Chondrocyte (in vitro differentiated cells): ENCODE measurements around the gene SRP68. TPM values are rescaled to one million over a fixed set of nuclear protein-coding genes. Genes with fewer than 3 reads are reported as not detected.
A peak's percentile ranks its signal among the peaks of the same experiment; 100 is the strongest.

Source experiments
- DNase-seq: peaks from one replicate; pipeline ENCODE4 v3.0.0; 2021; ENCODE audit warnings: mixed read lengths, low spot score
- H3K27ac Mint-ChIP-seq: one replicate; pipeline ENCODE4 v1.8.0; 2021; ENCODE audit warnings: mild to moderate bottlenecking, moderate library complexity, mixed read lengths; ENCODE audit not compliant: unreplicated experiment
- H3K27me3 Mint-ChIP-seq: 2 replicates; pipeline ENCODE4 v1.8.0; 2021; ENCODE audit warnings: low read depth, mixed read lengths
- H3K36me3 Mint-ChIP-seq: 2 replicates; pipeline ENCODE4 v1.8.0; 2021; ENCODE audit warnings: low read depth, mixed read lengths
- H3K4me1 Mint-ChIP-seq: 2 replicates; pipeline ENCODE4 v1.8.0; 2021; ENCODE audit warnings: low read depth, mild to moderate bottlenecking, mixed read lengths
- H3K4me3 Mint-ChIP-seq: one replicate; pipeline ENCODE4 v1.8.0; 2021; ENCODE audit warnings: mild to moderate bottlenecking, moderate library complexity, mixed read lengths; ENCODE audit not compliant: unreplicated experiment
- H3K9me3 Mint-ChIP-seq: 2 replicates; pipeline ENCODE4 v1.8.0; 2021; ENCODE audit warnings: low read depth, mixed read lengths
- CTCF ChIP-seq: fragments of 200-600 bp; sonication (generic); IDR thresholded peaks from 2 replicates; pipeline ENCODE4 v1.5.0; 2021; ENCODE audit warnings: antibody characterized with exemption, mild to moderate bottlenecking, moderate library complexity
- total RNA-seq: library from RNA; stranded (reverse); gene quantifications from 3 replicates; pipeline ENCODE4 v1.2.1, GENCODE V29; 2021

The SRP68 gene
- total RNA-seq, 1 donor from 2014 or later = 63.0 TPM

- Mint-ChIP-seq H3K9me3 (no peaks in the 10 kb centered on the region), H3K27ac (no peak overlapping the region), H3K4me1 (peaks cover 16% of the 10 kb centered on the region), H3K4me3 (no peak overlapping the region), H3K27me3 (peaks cover 52% of the 10 kb centered on the region), H3K36me3 (peaks cover 3% of the 10 kb centered on the region)
- DNase-seq = peak; percentile 36
- TF ChIP-seq CTCF = no peak
Measured at GRCh38 chr17:76077584-76078110, 5.3 kb upstream of the SRP68 start.

- Mint-ChIP-seq H3K4me1 (peaks cover 19% of the 10 kb centered on the region), H3K27ac (no peak overlapping the region), H3K4me3 (no peak overlapping the region), H3K9me3 (no peaks in the 10 kb centered on the region), H3K27me3 (peaks cover 52% of the 10 kb centered on the region), H3K36me3 (peaks cover 3% of the 10 kb centered on the region)
- DNase-seq = peak; percentile 84
- TF ChIP-seq CTCF = no peak
Measured at GRCh38 chr17:76076765-76077583, 4.7 kb upstream of the SRP68 start.

- peaks cover 3% of the 10 kb centered on the region for H3K36me3 Mint-ChIP-seq
- H3K27ac Mint-ChIP-seq = no peak overlapping the region
- DNase-seq = peak; percentile 85
- no peaks in the 10 kb centered on the region for H3K9me3 Mint-ChIP-seq
- peaks cover 22% of the 10 kb centered on the region for H3K4me1 Mint-ChIP-seq
- TF ChIP-seq CTCF = no peak
- peaks cover 49% of the 10 kb centered on the region for H3K27me3 Mint-ChIP-seq
- no peak overlapping the region for H3K4me3 Mint-ChIP-seq
Measured at GRCh38 chr17:76076146-76076764, 3.9 kb upstream of the SRP68 start.

- TF ChIP-seq CTCF = peak; percentile 12
- Mint-ChIP-seq H3K27me3 (peaks cover 44% of the 10 kb centered on the region), H3K36me3 (peaks cover 3% of the 10 kb centered on the region), H3K4me3 (no peak overlapping the region), H3K27ac (no peak overlapping the region), H3K9me3 (no peaks in the 10 kb centered on the region), H3K4me1 (peaks cover 29% of the 10 kb centered on the region)
- DNase-seq = peak; percentile 62
Measured at GRCh38 chr17:76075364-76076145, 3.2 kb upstream of the SRP68 start.
